RWPE2 (cell line): ENCODE data around the gene CLCNKB.

Experiments
- ATAC-seq: fragments of 200-7000 bp; cut with Tn5 transposase; 3 replicates; pipeline ENCODE4 v1.9.1; 2021; ENCODE audit warnings: low read depth
- DNase-seq: peaks from one replicate; pipeline ENCODE4 v3.0.0-alpha.2; 2020; ENCODE audit warnings: low spot score
- H3K27ac ChIP-seq: fragments of 450-650 bp; 2 replicates; pipeline ENCODE4 v1.5.1; 2017; ENCODE audit warnings: mild to moderate bottlenecking; ENCODE audit not compliant: poor library complexity, severe bottlenecking
- H3K27me3 ChIP-seq: fragments of 250-450 bp; sonication (Bioruptor Pico); 2 replicates; pipeline ENCODE4 v1.5.1; 2021; ENCODE audit warnings: mild to moderate bottlenecking, moderate library complexity; ENCODE audit not compliant: insufficient read depth, poor library complexity, severe bottlenecking
- H3K36me3 ChIP-seq: fragments of 250-450 bp; sonication (Bioruptor Pico); 2 replicates; pipeline ENCODE4 v1.5.1; 2020; ENCODE audit warnings: low read depth, mild to moderate bottlenecking, moderate library complexity
- H3K4me1 ChIP-seq: fragments of 250-450 bp; sonication (Bioruptor Pico); 2 replicates; pipeline ENCODE4 v1.5.1; 2021; ENCODE audit warnings: mild to moderate bottlenecking, moderate library complexity; ENCODE audit not compliant: insufficient read depth, poor library complexity, severe bottlenecking
- H3K4me3 ChIP-seq: fragments of 250-450 bp; sonication (Bioruptor Pico); 2 replicates; pipeline ENCODE4 v1.5.1; 2021; ENCODE audit warnings: mild to moderate bottlenecking, moderate library complexity; ENCODE audit not compliant: severe bottlenecking
- H3K9me3 ChIP-seq: fragments of 250-450 bp; sonication (Bioruptor Pico); 2 replicates; pipeline ENCODE4 v1.5.1; 2021; ENCODE audit warnings: mild to moderate bottlenecking, moderate library complexity; ENCODE audit not compliant: severe bottlenecking
- TF ChIP-seq, protein P1 (sequence below): fragments of 450-650 bp; IDR thresholded peaks from one replicate; pipeline ENCODE4 v1.5.1; 2017; ENCODE audit warnings: mild to moderate bottlenecking, moderate library complexity; ENCODE audit not compliant: poor library complexity, severe bottlenecking

The CLCNKB gene

DNA sequence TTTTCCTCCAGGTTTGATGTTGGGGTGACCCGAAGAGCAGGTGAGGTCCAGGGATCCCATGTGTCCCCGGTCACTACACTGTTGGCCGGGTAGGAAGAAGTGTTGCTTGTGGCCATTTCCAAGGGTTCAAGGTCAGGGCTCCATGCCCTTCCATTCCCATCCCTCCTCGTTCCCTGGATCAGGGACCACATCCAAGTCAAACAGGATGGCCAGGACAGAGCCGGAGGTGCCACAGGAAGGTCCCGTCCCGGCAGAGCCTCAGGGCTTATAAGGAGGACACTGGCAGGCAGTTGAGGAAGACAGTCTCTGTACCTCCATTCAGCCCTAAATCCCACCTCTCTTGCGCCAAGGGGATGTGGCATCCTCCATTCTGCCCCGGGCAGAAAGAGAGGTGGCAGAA is 51.9 kb downstream of the CLCNKB start:
- Histone ChIP-seq H3K27ac (no peak overlapping the region), H3K4me1 (peaks cover 3% of the 10 kb centered on the region), H3K27me3 (no peaks in the 10 kb centered on the region), H3K9me3 (no peaks in the 10 kb centered on the region), H3K4me3 (no peak overlapping the region), H3K36me3 (no peaks in the 10 kb centered on the region)
- TF ChIP-seq, protein P1, sequence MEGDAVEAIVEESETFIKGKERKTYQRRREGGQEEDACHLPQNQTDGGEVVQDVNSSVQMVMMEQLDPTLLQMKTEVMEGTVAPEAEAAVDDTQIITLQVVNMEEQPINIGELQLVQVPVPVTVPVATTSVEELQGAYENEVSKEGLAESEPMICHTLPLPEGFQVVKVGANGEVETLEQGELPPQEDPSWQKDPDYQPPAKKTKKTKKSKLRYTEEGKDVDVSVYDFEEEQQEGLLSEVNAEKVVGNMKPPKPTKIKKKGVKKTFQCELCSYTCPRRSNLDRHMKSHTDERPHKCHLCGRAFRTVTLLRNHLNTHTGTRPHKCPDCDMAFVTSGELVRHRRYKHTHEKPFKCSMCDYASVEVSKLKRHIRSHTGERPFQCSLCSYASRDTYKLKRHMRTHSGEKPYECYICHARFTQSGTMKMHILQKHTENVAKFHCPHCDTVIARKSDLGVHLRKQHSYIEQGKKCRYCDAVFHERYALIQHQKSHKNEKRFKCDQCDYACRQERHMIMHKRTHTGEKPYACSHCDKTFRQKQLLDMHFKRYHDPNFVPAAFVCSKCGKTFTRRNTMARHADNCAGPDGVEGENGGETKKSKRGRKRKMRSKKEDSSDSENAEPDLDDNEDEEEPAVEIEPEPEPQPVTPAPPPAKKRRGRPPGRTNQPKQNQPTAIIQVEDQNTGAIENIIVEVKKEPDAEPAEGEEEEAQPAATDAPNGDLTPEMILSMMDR = no peak
- no peak for DNase-seq
- no peak for ATAC-seq

DNA sequence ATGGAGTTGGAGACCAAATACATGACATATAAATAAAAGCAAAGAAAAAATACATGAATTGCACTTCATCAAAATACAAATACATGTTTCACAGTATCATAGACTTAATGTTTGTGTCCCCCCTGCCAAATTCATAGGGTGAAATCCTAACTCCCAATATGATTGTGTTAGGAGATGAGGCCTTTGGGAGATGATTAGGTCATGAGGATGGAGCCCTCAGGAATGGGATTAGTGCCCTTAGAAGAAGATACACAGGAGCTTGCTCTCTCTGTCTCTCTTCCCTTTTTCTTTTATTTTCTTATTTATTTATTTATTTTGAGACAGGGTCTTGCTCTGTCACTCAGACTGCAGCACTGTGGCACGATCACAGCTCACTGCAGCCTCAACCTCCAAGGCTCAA is 55.8 kb downstream of the CLCNKB start:
- no peak overlapping the region for H3K4me3 ChIP-seq
- DNase-seq (no peak), ATAC-seq (no peak)
- no peak overlapping the region for H3K27ac ChIP-seq
- no peaks in the 10 kb centered on the region for H3K4me1 ChIP-seq
- TF ChIP-seq, protein P1 = no peak
- H3K27me3 ChIP-seq = no peaks in the 10 kb centered on the region
- H3K9me3 ChIP-seq = no peaks in the 10 kb centered on the region
- H3K36me3 ChIP-seq = no peaks in the 10 kb centered on the region

DNA sequence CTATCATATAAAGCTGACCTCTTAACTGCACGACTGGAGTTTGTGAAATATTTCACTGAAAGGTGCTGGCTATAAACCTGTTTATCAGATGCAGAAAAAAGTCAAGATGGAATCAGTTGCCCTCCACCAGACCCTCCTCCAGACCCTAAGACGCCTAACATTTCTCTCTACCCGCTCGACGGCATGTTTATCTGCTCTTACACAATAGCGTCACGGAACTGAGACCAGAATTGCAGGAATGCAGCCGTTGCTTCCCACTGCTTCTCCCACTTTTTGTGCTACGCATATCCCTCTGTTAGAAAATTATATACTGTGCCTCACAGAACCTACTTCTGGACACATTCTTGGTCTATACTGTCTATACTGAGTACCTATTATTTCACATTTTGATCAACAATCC is 58.0 kb downstream of the CLCNKB start:
- Histone ChIP-seq H3K27me3 (no peaks in the 10 kb centered on the region), H3K27ac (no peak overlapping the region), H3K9me3 (no peaks in the 10 kb centered on the region), H3K36me3 (no peaks in the 10 kb centered on the region), H3K4me3 (no peak overlapping the region), H3K4me1 (no peaks in the 10 kb centered on the region)
- DNase-seq (no peak), ATAC-seq (no peak)
- TF ChIP-seq, protein P1 = no peak
